Activated CD4-positive, alpha-beta memory T cell treated with anti-CD3 and anti-CD28 coated beads for 36 hours (primary cell): ENCODE data around the gene ELL2. TPM values are rescaled to one million over a fixed set of nuclear protein-coding genes. Genes with fewer than 3 reads are reported as not detected.

Experiments used
- CTCF ChIA-PET: fragments of 350-600 bp; sonication (Branson Sonifier 250); formaldehyde crosslinking; loops from one replicate; lab custom pipeline; 2021; ENCODE audit warnings: antibody characterized with exemption, inconsistent platforms; lab: Charles Lee
- POLR2A ChIA-PET: fragments of 350-600 bp; sonication (Branson Sonifier 250); formaldehyde crosslinking; loops from one replicate; lab custom pipeline; 2021; ENCODE audit warnings: antibody characterized with exemption; lab: Charles Lee
- DNase-seq: peaks from one replicate; pipeline ENCODE4 v3.0.0-alpha.2; 2020
- H3K27ac Mint-ChIP-seq: one replicate; pipeline ENCODE4 v1.8.0; 2021; ENCODE audit warnings: mixed read lengths
- H3K27me3 Mint-ChIP-seq: one replicate; pipeline ENCODE4 v1.8.0; 2021; ENCODE audit warnings: mixed read lengths
- H3K36me3 Mint-ChIP-seq: one replicate; pipeline ENCODE4 v1.8.0; 2021; ENCODE audit warnings: mixed read lengths
- H3K4me1 Mint-ChIP-seq: one replicate; pipeline ENCODE4 v1.8.0; 2021; ENCODE audit warnings: low read depth, mixed read lengths
- H3K4me3 Mint-ChIP-seq: one replicate; pipeline ENCODE4 v1.8.0; 2021; ENCODE audit warnings: mild to moderate bottlenecking, mixed read lengths
- H3K9me3 Mint-ChIP-seq: one replicate; pipeline ENCODE4 v1.8.0; 2021; ENCODE audit warnings: mixed read lengths
- intact Hi-C: fragments of 100-400 bp; cut with micrococcal nuclease; formaldehyde crosslinking; loops from one replicate; pipeline ENCODE4 v1.15.1; 2023
- total RNA-seq, 2 experiments: library from RNA; stranded (reverse); gene quantifications; one replicate each; pipeline ENCODE4 v1.2.3, GENCODE V29; 2021

Gene ELL2
- total RNA-seq, 2 experiments from 2014 or later: 127 to 132 TPM

DNA sequence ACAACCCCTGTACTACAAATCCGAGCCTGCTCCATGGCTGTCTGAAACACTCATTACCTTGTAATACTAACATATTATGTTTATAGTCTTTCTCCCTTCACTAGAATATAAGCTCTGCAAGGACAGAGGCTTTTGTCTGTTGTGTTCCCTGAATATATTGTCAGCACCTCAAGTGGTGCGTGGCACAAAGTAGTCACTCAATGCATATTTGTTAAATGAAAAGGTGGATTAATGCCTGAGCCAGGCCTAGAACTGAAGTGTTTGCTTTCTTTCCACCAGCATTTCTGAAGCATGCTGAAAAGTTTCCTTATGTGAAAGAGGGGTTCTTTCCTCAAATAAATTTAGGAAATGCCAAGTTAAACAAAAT is 36.3 kb downstream of the ELL2 start:
- intact Hi-C loops: no loop called here
- no peak overlapping the region for H3K27ac Mint-ChIP-seq
- CTCF ChIA-PET: interaction anchor here (3.3 kb wide), 1 partner anchor 411 kb away, joined by 10 read pairs; no protein-coding TSS in a partner anchor
- no peaks in the 10 kb centered on the region for H3K9me3 Mint-ChIP-seq
- H3K27me3 Mint-ChIP-seq: no peaks in the 10 kb centered on the region
- H3K4me1 Mint-ChIP-seq: peaks cover 31% of the 10 kb centered on the region
- H3K4me3 Mint-ChIP-seq: no peak overlapping the region
- POLR2A ChIA-PET: no interaction called here
- peaks cover 18% of the 10 kb centered on the region for H3K36me3 Mint-ChIP-seq
- no peak for DNase-seq

DNA sequence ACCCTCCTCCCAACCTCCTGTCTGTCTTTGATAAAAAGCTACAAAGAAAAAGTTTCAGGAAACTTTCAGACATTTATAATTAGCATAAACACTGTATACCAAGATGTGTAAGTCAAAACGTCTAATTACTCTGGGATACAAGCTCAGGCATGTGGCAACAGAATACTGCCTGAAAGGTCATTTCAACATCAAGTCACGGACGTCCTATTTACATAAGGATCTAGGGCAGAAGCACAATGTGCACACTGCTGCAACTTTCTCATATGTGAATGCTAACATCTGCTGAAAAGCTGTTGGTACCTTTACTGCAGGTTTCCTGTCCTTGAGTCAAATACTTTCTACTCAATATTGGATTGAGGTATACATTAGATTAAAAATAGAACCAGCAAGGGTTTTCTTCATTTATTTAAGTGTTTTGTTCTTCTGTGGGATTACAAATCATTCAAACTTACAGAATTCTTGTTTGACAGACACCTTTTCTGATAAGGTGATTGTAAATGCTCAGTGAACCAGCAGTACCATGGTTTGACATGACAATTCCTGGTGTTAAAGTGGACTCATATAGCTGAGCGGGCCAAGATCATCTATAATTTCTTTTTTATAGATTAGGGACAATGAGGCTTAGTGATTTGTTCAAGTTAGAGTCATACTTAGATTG is 36.8 kb downstream of the ELL2 start:
- H3K4me1 Mint-ChIP-seq: peaks cover 31% of the 10 kb centered on the region
- intact Hi-C loops: no loop called here
- H3K27me3 Mint-ChIP-seq: no peaks in the 10 kb centered on the region
- no peak for DNase-seq
- no peak overlapping the region for H3K4me3 Mint-ChIP-seq
- no peaks in the 10 kb centered on the region for H3K9me3 Mint-ChIP-seq
- POLR2A ChIA-PET: no interaction called here
- no peak overlapping the region for H3K27ac Mint-ChIP-seq
- H3K36me3 Mint-ChIP-seq: peaks cover 18% of the 10 kb centered on the region
- CTCF ChIA-PET: interaction anchor here (3.3 kb wide), 1 partner anchor 412 kb away, joined by 10 read pairs; no protein-coding TSS in a partner anchor

DNA sequence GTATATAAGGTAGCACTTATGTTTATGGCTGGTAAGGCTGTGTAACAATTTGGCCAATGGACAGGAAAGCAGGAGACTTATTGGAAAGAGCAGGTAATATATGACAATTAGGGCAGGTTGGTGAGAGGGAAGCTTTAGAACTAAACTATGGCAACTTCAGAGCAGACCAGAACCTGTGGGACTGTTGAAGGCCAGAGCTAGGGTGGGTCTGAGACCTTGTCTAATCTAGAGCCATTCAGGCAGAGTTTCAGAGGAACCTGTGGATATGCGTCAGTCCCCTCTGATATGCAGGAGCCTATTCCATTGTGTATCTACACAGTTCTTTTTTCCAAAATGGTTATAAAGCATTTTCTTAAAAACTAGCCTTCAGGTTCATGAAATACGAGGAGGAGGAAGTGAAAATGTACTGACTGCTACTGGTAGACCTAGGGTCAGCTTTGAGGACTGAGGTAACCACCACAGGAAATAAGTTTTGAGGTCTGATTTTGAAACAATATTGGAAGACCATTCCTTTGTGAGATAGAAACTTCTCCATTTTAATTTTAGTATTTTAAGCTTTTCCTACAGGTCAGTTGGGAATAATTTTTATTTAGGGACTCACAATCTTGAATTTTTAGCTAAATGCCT is 37.6 kb downstream of the ELL2 start:
- H3K9me3 Mint-ChIP-seq: no peaks in the 10 kb centered on the region
- peaks cover 17% of the 10 kb centered on the region for H3K36me3 Mint-ChIP-seq
- DNase-seq: no peak
- POLR2A ChIA-PET: no interaction called here
- intact Hi-C loops: no loop called here
- no peaks in the 10 kb centered on the region for H3K27me3 Mint-ChIP-seq
- H3K4me1 Mint-ChIP-seq: peaks cover 27% of the 10 kb centered on the region
- CTCF ChIA-PET: interaction anchor here (0.6 to 3.3 kb wide), 2 partner anchors 11 to 413 kb away, joined by 3 to 10 read pairs; no protein-coding TSS in a partner anchor
- H3K4me3 Mint-ChIP-seq: no peak overlapping the region
- H3K27ac Mint-ChIP-seq: no peak overlapping the region

DNA sequence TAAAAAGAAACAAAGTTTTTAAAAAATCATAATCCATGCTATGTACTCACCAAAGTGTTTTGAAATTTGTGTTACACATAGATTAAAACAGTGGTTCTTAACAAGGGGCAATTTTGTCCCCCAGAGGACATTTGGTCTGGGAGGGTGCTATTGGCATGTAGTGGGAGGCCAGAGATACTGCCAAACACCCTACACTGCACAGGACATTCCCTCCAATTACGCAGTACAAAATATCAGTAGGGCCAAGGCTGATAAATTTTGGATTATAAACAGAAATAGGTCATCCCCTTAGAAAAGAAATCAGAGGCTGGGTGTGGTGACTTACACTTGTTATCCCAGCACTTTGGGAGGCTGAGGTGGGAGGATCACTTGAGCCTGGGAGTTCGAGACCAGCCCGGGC is 38.9 kb downstream of the ELL2 start:
- Mint-ChIP-seq H3K36me3 (peaks cover 19% of the 10 kb centered on the region), H3K4me3 (no peak overlapping the region), H3K27me3 (no peaks in the 10 kb centered on the region), H3K9me3 (no peaks in the 10 kb centered on the region), H3K4me1 (peaks cover 15% of the 10 kb centered on the region), H3K27ac (no peak overlapping the region)
- ChIA-PET POLR2A (no interaction called here), CTCF (no interaction called here)
- no peak for DNase-seq
- intact Hi-C loops: no loop called here

DNA sequence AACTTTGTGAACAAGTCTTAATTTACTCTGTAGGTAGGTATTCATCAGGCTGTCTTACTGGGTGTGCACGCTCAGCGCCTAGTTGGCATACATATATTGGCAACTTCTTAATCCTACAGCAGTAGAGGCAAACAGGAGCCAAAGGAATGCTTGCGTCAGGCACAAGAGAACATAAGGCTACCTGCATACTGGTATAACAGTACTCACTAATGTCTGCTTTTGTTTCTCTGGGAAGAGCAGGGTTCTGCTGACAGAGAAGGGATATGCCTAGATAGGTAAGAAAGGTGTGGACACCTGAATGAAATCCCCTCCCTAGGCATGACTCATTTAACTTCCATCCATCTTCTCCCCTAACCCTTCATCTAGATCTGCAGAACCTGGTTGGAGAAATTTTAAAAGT is 40.1 kb downstream of the ELL2 start:
- Mint-ChIP-seq H3K36me3 (peaks cover 15% of the 10 kb centered on the region), H3K27ac (no peak overlapping the region), H3K27me3 (no peaks in the 10 kb centered on the region), H3K4me3 (no peak overlapping the region), H3K9me3 (no peaks in the 10 kb centered on the region), H3K4me1 (peaks cover 10% of the 10 kb centered on the region)
- ChIA-PET POLR2A (no interaction called here), CTCF (no interaction called here)
- intact Hi-C loops: no loop called here
- DNase-seq: no peak

DNA sequence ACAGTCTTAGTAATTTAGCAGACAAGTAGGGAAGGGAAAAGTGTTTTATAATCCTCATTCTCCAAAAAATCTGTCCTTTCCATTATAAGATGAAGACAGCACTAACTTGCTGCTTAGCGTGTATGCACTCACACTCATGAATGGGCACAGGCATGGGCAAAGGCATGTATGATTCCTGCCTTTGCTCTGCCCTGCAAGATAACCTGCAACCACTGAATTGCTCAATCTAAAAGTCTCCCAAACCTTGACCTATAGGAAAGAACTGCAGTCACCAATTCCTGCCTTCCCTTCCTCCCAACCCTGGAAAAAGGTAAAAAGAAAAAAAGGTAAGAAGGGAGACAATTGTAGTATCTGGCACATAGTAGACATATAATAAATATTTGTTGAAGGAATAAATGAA is 40.8 kb downstream of the ELL2 start:
- POLR2A ChIA-PET: no interaction called here
- Mint-ChIP-seq H3K27ac (no peak overlapping the region), H3K4me1 (peaks cover 10% of the 10 kb centered on the region)

GRCh38 chr5:95919658-95920057 is 42.0 kb downstream of the ELL2 start:
- peaks cover 4% of the 10 kb centered on the region for H3K4me1 Mint-ChIP-seq
- no peak overlapping the region for H3K27ac Mint-ChIP-seq
- POLR2A ChIA-PET: no interaction called here
- H3K36me3 Mint-ChIP-seq: peaks cover 19% of the 10 kb centered on the region
- H3K9me3 Mint-ChIP-seq: no peaks in the 10 kb centered on the region
- H3K27me3 Mint-ChIP-seq: no peaks in the 10 kb centered on the region
- intact Hi-C loops: no loop called here
- H3K4me3 Mint-ChIP-seq: no peak overlapping the region
- CTCF ChIA-PET: no interaction called here
- no peak for DNase-seq

More for the DNA sequence above, 40.8 kb downstream of the ELL2 start:
- no peak for DNase-seq
- H3K4me3 Mint-ChIP-seq: no peak overlapping the region
- H3K36me3 Mint-ChIP-seq: peaks cover 15% of the 10 kb centered on the region
- no peaks in the 10 kb centered on the region for H3K27me3 Mint-ChIP-seq
- CTCF ChIA-PET: no interaction called here
- intact Hi-C loops: no loop called here
- H3K9me3 Mint-ChIP-seq: no peaks in the 10 kb centered on the region

DNA sequence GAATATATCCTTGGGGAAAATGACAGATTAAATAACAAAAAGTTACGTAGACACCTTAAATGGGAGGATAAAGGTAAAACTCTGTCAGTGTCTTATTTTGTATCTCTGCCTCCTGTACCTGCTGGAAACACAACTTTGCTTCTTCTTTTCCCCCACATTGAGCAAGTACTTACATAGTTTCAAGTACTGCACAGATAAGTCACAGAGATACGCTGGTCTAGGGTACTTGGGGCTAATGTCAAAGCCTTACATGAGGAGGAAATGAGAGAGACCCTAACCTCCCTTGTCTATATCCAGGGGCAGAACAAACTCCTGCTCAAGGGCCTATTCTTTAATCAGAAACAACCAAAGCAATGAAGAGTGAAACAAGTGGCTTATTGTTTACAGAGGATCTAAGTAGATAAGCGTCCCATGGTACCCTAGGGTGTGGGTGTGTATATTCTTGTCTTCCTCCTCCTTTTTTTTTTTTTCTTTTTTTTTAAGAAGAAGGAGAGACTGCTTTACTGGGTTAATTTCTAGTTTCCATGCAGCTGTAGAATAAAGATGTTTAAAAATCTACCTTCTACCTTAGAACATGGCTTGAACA is 43.1 kb downstream of the ELL2 start:
- POLR2A ChIA-PET: no interaction called here
- no peak overlapping the region for H3K4me3 Mint-ChIP-seq
- H3K4me1 Mint-ChIP-seq: peaks cover 4% of the 10 kb centered on the region
- H3K27me3 Mint-ChIP-seq: no peaks in the 10 kb centered on the region
- H3K9me3 Mint-ChIP-seq: no peaks in the 10 kb centered on the region
- intact Hi-C loops: no loop called here
- CTCF ChIA-PET: no interaction called here
- no peak overlapping the region for H3K27ac Mint-ChIP-seq
- no peak for DNase-seq
- peaks cover 18% of the 10 kb centered on the region for H3K36me3 Mint-ChIP-seq

DNA sequence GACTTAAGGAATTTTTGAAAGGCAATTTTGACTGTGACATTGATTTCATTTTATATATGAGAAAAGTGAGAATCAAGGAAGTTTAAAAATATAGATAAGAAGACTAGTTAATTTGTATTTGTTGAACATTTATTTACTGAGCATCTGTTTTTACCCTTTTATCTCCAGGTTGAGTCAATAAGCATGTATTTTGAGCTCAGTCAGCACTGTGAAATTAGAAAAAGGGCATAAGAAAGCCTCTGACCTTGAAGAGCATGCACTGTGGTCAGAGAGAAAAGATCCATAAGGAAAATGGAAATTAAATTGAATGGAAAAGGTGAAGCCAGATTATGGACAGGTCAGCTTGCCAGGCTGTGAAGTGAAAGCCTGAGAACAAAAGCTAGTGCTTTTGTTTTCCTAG is 44.4 kb downstream of the ELL2 start:
- Mint-ChIP-seq H3K9me3 (no peaks in the 10 kb centered on the region), H3K4me1 (peaks cover 4% of the 10 kb centered on the region), H3K36me3 (peaks cover 26% of the 10 kb centered on the region), H3K4me3 (no peak overlapping the region), H3K27ac (no peak overlapping the region), H3K27me3 (no peaks in the 10 kb centered on the region)
- intact Hi-C loops: no loop called here
- no peak for DNase-seq
- ChIA-PET POLR2A (no interaction called here), CTCF (interaction anchor here (2.0 kb wide), 1 partner anchor 136 kb away, joined by 5 read pairs; no protein-coding TSS in a partner anchor)

- intact Hi-C loops: no loop called here
- no peak for DNase-seq
- Mint-ChIP-seq H3K9me3 (no peaks in the 10 kb centered on the region), H3K27ac (no peak overlapping the region), H3K4me3 (no peak overlapping the region), H3K36me3 (peaks cover 30% of the 10 kb centered on the region), H3K27me3 (no peaks in the 10 kb centered on the region), H3K4me1 (peaks cover 4% of the 10 kb centered on the region)
- ChIA-PET CTCF (interaction anchor here (2.0 kb wide), 1 partner anchor 136 kb away, joined by 5 read pairs; no protein-coding TSS in a partner anchor), POLR2A (no interaction called here)
Measured at GRCh38 chr5:95916687-95917085, 45.0 kb downstream of the ELL2 start.

DNA sequence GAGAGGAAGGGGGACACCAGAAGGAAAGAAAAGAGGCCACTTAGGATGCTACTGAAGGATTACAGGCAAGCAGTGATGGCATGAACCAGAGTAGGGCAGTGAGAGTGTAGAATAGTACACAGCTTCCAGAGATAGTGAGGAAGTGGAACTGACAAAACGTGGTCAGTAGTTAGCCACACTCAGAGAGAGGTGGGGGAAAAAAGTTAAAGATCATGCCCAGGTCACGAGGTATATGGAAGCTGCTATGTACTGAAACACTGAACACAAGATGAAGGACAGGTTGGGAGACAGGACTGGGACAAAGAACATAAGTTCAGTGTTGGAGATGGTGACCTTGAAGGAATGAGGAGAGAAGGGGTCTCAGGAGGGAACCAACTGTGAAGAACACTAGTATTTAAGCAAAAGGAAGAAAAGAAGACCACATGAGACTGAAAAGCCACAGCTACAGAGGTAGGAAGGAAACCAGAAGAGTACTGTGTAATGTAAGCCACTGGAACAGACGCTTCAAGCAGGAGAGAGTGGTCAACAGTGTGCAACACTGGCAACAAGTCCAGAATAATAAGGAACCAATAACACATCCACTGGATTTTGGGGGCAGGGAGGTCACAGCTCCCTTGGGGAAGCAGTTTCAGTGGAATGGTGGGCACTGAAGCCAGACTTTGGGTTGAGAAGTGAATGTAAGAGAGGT is 45.5 kb downstream of the ELL2 start:
- no peak for DNase-seq
- H3K27ac Mint-ChIP-seq: no peak overlapping the region
- H3K36me3 Mint-ChIP-seq: peaks cover 35% of the 10 kb centered on the region
- ChIA-PET CTCF (interaction anchor here (2.0 kb wide), 1 partner anchor 135 kb away, joined by 5 read pairs; no protein-coding TSS in a partner anchor), POLR2A (no interaction called here)
- no peak overlapping the region for H3K4me3 Mint-ChIP-seq
- H3K4me1 Mint-ChIP-seq: peaks cover 4% of the 10 kb centered on the region
- H3K9me3 Mint-ChIP-seq: no peaks in the 10 kb centered on the region
- intact Hi-C loops: no loop called here
- no peaks in the 10 kb centered on the region for H3K27me3 Mint-ChIP-seq

- no peaks in the 10 kb centered on the region for H3K9me3 Mint-ChIP-seq
- peaks cover 39% of the 10 kb centered on the region for H3K36me3 Mint-ChIP-seq
- no peak overlapping the region for H3K4me3 Mint-ChIP-seq
- intact Hi-C loops: no loop called here
- POLR2A ChIA-PET: no interaction called here
- H3K4me1 Mint-ChIP-seq: peaks cover 7% of the 10 kb centered on the region
- H3K27me3 Mint-ChIP-seq: no peaks in the 10 kb centered on the region
- H3K27ac Mint-ChIP-seq: no peak overlapping the region
- CTCF ChIA-PET: no interaction called here
- DNase-seq: no peak
Measured at GRCh38 chr5:95913663-95914062, 48.0 kb downstream of the ELL2 start.
